ENCODE data around the gene LSM11. TPM values are rescaled to one million over a fixed set of nuclear protein-coding genes. Genes with fewer than 3 reads are reported as not detected.
A peak's percentile ranks its signal among the peaks of the same experiment; 100 is the strongest.
"Not testable (repeated sequence)": the region's sequence is repeated elsewhere in the genome, so short reads cannot be mapped to it uniquely, and the experiment has no call there.

LSM11 gene
- polyA plus RNA-seq, 1 experiment: 2.5 TPM

DNA sequence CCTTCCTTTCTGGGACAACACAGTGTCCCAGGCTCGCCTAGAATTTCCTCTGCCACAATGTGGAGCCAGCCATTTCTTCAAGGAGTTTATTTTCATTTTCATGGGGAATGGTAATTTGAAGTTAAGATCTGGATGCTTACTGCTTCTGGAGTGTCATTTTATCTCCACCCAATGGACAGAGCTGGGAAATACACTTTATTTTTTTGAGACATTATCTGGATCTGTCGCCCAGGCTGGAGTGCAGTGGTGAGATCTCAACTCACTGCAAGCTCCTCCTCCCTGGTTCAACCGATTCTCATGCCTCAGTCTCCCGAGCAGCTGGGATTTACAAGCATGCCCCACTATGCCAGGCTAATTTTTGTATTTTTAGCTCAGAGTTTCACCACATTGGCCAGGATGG, 25.0 kb upstream of the LSM11 start:
- Histone ChIP-seq H3K4me3 (ENCODE audit: low read depth, low read length) (no peak overlapping the region), H3K9me3 (ENCODE audit: control insufficient read depth, insufficient read depth, low read length) (no peaks in the 10 kb centered on the region), H3K27ac (ENCODE audit: low read depth, low read length) (no peak overlapping the region), H3K27me3 (ENCODE audit: control insufficient read depth, insufficient read depth, low read length) (no peaks in the 10 kb centered on the region)
- no peak for DNase-seq (ENCODE audit: low read depth, low spot score)
- CTCF ChIA-PET: interaction anchor here (0.8 to 5.7 kb wide), 50 partner anchors 10 to 571 kb away, joined by 3 to 77 read pairs (median 4); partner anchors contain the start of gene LSM11
- POLR2A ChIA-PET: interaction anchor here (0.5 to 1.6 kb wide), 3 partner anchors 12 to 143 kb away, joined by 3 to 4 read pairs (median 4); partner anchors contain the start of genes ADAM19 and THG1L
- TF ChIP-seq, protein P1, sequence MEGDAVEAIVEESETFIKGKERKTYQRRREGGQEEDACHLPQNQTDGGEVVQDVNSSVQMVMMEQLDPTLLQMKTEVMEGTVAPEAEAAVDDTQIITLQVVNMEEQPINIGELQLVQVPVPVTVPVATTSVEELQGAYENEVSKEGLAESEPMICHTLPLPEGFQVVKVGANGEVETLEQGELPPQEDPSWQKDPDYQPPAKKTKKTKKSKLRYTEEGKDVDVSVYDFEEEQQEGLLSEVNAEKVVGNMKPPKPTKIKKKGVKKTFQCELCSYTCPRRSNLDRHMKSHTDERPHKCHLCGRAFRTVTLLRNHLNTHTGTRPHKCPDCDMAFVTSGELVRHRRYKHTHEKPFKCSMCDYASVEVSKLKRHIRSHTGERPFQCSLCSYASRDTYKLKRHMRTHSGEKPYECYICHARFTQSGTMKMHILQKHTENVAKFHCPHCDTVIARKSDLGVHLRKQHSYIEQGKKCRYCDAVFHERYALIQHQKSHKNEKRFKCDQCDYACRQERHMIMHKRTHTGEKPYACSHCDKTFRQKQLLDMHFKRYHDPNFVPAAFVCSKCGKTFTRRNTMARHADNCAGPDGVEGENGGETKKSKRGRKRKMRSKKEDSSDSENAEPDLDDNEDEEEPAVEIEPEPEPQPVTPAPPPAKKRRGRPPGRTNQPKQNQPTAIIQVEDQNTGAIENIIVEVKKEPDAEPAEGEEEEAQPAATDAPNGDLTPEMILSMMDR (IDR thresholded peaks at IDR 0.05; ENCODE audit: low read depth, low read length): peak; percentile 69

GRCh38 chr5:157719245-157719644, 24.3 kb upstream of the LSM11 start:
- Histone ChIP-seq H3K9me3 (ENCODE audit: control insufficient read depth, insufficient read depth, low read length) (no peaks in the 10 kb centered on the region), H3K27ac (ENCODE audit: low read depth, low read length) (no peak overlapping the region), H3K27me3 (ENCODE audit: control insufficient read depth, insufficient read depth, low read length) (no peaks in the 10 kb centered on the region), H3K4me3 (ENCODE audit: low read depth, low read length) (no peak overlapping the region)
- CTCF ChIA-PET: interaction anchor here (0.6 to 5.7 kb wide), 36 partner anchors 9 to 1330 kb away, joined by 3 to 77 read pairs (median 5); partner anchors contain the start of gene LSM11
- TF ChIP-seq, protein P1 (IDR thresholded peaks at IDR 0.05; ENCODE audit: low read depth, low read length): no peak
- POLR2A ChIA-PET: interaction anchor here (0.7 to 1.6 kb wide), 2 partner anchors 12 to 144 kb away, joined by 3 to 4 read pairs; partner anchors contain the start of genes ADAM19 and THG1L
- DNase-seq (ENCODE audit: low read depth, low spot score): no peak

DNA sequence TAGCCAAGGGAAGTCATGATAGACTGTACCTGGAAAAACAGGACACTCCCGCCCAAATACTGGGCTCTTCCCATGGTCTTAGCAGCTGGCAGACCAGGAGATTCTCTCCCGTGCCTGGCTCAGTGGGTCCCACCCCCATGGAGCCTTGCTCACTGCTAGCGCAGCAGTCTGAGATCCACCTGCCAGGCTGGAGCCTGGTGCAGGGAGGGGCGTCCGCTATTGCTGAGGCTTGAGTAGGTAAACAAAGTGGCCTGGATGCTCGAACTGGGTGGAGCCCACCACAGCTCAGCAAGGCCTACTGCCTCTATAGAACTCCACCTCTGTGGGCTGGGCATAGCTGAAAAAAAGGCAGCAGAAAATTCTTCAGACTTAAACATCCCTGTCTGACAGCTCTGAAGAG, 22.4 kb upstream of the LSM11 start:
- TF ChIP-seq, protein P1 (IDR thresholded peaks at IDR 0.05; ENCODE audit: low read depth, low read length): no peak
- ChIA-PET CTCF (interaction anchor here (5.1 to 5.5 kb wide), 2 partner anchors 22 to 393 kb away, joined by 53 to 55 read pairs; partner anchors contain the start of gene LSM11), POLR2A (no interaction called here)
- Histone ChIP-seq H3K4me3 (ENCODE audit: low read depth, low read length) (no peak overlapping the region), H3K27me3 (ENCODE audit: control insufficient read depth, insufficient read depth, low read length) (no peaks in the 10 kb centered on the region), H3K27ac (ENCODE audit: low read depth, low read length) (no peak overlapping the region), H3K9me3 (ENCODE audit: control insufficient read depth, insufficient read depth, low read length) (no peaks in the 10 kb centered on the region)
- DNase-seq (ENCODE audit: low read depth, low spot score): no peak

- CTCF ChIA-PET; H3K9me3 ChIP-seq (ENCODE audit: control insufficient read depth, insufficient read depth, low read length); H3K27ac ChIP-seq (ENCODE audit: low read depth, low read length); DNase-seq (ENCODE audit: low read depth, low spot score); H3K27me3 ChIP-seq (ENCODE audit: control insufficient read depth, insufficient read depth, low read length); H3K4me3 ChIP-seq (ENCODE audit: low read depth, low read length); POLR2A ChIA-PET: not testable (repeated sequence)
These were observed 20.6 kb upstream of the LSM11 start for GRCh38 chr5:157722895-157723294.

DNA sequence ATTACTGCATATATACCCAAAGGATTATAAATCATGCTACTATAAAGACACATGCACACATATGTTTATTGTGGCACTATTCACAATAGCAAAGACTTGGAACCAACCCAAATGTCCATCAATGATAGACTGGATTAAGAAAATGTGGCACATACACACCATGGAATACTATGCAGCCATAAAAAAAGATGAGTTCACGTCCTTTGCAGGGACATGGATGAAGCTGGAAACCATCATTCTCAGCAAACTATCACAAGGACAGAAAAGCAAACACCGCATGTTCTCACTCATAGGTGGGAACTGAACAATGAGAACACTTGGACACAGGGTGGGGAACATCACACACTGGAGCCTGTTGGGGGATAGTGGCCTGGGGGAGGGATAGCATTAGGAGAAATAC, 16.9 kb upstream of the LSM11 start:
- H3K9me3 ChIP-seq (ENCODE audit: control insufficient read depth, insufficient read depth, low read length); POLR2A ChIA-PET; H3K27me3 ChIP-seq (ENCODE audit: control insufficient read depth, insufficient read depth, low read length); H3K27ac ChIP-seq (ENCODE audit: low read depth, low read length); CTCF ChIA-PET; DNase-seq (ENCODE audit: low read depth, low spot score); H3K4me3 ChIP-seq (ENCODE audit: low read depth, low read length): not testable (repeated sequence)

GRCh38 chr5:157727858-157728257, 15.7 kb upstream of the LSM11 start:
- H3K4me3 ChIP-seq (ENCODE audit: low read depth, low read length); H3K27me3 ChIP-seq (ENCODE audit: control insufficient read depth, insufficient read depth, low read length); POLR2A ChIA-PET; H3K27ac ChIP-seq (ENCODE audit: low read depth, low read length); H3K9me3 ChIP-seq (ENCODE audit: control insufficient read depth, insufficient read depth, low read length); DNase-seq (ENCODE audit: low read depth, low spot score): not testable (repeated sequence)
- CTCF ChIA-PET: interaction anchor here (1.5 to 1.7 kb wide), 3 partner anchors 9 to 16 kb away, joined by 3 to 10 read pairs (median 8); partner anchors contain the start of gene LSM11

All from AG04450 (cell line).